ACHN (cell line): ENCODE results near the gene CACNA2D4.
A peak's percentile ranks its signal among the peaks of the same experiment; 100 is the strongest.

Source experiments
- DNase-seq: peaks from one replicate; pipeline ENCODE4 v3.0.0-alpha.2; 2015
- in situ Hi-C: cut with HindIII; loops from 2 replicates; pipeline ENCODE4 v1.10.0; 2017; ENCODE audit warnings: low sequenced_read_pairs, low pct_ligation_motif_present, low pct_unique_long_range_greater_than_20kb

CACNA2D4 gene

DNA sequence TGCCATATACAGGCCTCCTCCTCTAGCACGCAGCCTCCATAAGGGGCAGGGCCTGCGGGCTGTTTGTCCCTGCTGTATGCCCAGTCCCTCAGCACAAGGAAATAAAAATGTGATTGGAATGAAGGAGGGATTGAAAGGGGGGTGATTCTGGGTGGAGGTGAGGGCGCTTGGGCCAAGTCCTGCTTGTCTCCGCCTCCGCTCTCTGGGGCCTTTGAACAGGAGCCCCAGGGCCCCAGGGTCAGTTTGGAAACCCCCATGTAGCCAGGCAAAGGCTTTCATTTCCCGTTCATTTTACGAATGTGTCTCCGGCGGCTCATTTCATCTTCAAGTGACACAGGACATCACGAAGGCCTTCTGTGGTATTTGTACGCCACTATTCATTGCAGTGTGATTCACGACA is 4.5 kb upstream of the CACNA2D4 start:
- in situ Hi-C loops = no loop called here
- DNase-seq = no peak

DNA sequence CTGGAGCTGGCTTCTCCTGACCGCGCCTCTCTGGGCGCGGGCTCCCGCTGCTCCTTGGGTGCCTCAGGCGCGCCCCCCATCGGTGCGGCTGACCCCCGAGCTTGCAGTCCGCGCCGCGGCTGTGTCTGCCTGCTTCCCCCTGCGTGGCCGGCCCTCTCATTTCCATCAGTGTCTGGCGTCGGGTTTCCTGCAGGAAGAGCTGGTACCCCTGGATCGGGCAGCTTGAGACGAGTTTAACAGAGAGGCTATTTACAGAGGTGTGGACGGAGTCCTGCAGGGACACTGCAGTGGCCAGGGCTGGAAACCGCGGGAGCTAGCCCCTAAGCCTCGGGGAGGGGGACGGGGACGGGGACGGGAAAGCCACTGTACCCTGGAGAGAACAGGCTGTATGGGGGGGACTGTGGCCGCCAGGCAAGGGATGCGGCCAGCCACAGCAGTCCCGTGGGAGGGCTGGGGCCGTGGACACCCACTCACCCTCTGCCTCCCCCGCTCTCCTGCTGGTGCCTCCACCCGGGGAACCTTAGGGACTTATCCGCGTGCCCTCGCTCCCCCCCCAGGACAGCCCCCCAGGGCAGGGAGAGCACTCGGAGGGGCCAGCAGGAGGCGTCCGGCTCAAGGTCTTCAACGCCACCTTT is 3.7 kb upstream of the CACNA2D4 start:
- no peak for DNase-seq
- in situ Hi-C loops = no loop called here

DNA sequence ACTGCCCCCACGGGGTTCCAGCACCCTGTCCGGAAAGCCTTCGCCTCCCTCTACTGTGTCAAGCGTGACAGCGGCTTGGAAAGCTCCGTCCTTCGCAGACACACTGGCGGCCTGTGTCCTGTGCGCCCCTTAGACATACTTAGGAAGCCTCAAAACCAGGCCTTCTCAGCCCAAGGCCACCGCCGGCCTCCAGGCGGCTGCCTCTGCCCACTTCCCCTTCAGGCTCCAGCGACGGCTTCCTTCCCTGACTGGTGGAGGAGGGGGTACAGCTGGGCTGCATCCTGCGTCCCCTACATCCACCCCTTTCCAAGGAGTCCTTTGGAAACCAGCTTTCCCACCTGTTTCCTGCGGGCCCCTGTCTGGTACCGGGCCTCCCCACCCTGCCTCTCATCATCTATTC is 2.5 kb upstream of the CACNA2D4 start:
- in situ Hi-C loops = no loop called here
- DNase-seq = no peak

DNA sequence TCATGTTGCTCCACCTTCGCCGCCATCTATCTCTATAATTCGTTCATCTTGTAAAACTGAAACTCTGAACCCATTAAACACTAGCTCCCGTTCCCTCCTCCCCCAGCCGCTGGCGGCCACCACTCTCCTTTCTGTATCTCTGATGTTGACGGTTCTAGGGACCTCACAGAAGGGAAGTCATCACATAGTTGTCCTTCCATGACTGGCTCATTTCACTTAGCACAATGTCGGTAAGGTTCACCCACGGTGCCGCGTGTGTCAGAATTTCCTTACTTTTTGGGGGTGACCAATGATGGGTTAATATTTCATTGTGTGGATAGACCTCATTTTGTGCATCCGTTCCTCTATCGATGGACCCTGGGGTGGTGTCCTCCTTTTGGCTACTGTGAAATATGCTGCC is 2.0 kb upstream of the CACNA2D4 start:
- no peak for DNase-seq

DNA sequence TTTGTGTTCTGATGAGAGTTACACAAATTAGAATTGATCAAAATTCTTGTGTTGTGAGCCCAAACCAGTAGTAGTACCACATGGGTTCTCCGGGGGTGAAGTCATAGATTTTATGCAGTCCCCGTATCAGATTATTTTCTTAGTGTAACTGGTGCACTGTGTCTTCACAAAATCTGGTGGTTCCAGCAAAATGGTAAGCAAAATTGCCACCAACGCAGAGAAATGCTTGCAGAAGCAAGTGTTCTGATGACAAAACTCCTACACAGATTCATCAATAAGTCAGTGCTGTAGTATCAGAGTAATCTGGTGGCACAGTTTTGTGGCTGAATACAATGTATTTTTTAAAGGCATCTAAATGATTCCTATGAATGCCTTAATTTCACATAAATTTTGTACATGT is 1.3 kb upstream of the CACNA2D4 start:
- DNase-seq = no peak
- in situ Hi-C loops = no loop called here

More for the DNA sequence above, 2.0 kb upstream of the CACNA2D4 start:
- in situ Hi-C loops = no loop called here

DNA sequence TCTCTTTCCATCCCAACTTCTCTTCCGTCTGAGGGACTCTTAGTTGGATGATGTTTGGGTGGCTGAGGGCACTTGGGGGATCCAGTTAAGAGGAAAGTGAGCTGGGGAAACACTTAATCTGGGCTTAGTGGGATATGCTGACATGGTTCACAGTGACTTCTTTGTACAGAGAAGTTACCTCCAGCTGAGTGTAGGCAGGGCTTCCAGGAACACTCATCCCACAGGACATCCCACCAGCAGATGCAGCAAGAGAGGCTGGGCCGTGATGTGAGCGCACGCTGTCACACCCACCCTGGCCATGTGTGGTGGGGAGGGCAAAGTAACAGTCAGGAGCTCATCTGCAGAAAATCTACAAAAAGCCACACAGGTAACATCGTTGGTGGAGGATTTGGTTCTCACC is 832 bp upstream of the CACNA2D4 start:
- DNase-seq = no peak
- in situ Hi-C loops = no loop called here

DNA sequence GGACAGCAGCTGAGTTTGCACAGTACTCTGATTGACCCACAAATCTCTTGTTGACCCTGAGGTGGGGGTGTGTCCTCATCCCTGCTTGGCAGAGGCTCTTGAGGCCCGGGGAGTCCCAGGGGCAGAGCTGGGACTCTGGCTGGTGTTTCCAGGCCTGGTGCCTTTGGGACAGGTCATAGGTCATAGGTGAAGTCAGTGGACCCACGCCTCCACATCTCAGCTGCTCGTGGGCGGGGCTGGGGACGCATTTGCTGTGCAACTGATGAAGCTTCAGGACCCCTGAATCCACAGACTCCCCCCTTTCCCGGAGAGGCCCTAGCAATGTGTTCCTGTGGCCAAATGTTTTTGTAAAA is 408 bp upstream of the CACNA2D4 start:
- DNase-seq = no peak
- in situ Hi-C loops = no loop called here

DNA sequence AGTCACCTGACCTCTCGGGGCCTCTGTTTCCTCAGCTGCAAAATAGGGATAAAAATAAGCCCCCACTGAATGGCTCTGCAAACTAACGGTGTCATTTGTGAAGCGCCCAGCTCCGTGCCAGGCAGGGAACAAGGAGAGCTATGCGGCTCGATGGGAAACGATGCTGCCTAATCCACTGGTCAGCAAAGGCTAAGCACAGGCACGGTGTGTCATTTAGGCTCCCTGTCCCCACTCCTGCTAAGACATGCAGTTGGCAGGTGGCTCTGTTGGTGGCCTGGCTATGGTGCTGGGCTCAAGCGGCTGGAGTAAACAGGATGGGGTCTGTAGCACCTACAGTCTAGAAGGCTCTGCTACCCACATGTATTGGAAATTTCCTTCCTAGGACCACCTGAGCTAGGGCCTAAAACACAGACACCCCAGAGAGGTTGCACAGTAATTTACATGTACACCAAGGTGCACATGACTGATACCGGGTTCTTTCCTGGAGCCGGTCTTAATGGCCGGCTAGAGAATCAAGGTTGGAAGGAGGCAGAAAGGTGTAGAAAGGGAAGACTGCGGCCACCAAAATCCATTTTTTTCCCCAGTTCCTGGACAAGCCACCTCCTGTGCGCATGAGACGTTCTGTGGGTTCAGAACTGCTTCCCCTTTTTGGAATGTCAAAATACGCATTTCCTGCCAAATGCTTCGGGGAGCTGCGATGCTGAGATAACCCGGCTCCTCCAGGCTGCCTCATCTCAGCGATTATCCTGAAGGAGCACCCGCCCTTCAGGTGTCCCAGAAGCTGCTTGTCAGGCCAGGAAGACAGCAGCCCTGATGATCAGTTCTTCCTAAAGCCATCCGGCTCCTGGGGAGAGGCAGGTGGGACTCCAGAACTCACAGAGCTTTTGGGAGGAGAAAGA is 1.0 kb downstream of the CACNA2D4 start:
- DNase-seq = no peak
- in situ Hi-C loops = no loop called here

DNA sequence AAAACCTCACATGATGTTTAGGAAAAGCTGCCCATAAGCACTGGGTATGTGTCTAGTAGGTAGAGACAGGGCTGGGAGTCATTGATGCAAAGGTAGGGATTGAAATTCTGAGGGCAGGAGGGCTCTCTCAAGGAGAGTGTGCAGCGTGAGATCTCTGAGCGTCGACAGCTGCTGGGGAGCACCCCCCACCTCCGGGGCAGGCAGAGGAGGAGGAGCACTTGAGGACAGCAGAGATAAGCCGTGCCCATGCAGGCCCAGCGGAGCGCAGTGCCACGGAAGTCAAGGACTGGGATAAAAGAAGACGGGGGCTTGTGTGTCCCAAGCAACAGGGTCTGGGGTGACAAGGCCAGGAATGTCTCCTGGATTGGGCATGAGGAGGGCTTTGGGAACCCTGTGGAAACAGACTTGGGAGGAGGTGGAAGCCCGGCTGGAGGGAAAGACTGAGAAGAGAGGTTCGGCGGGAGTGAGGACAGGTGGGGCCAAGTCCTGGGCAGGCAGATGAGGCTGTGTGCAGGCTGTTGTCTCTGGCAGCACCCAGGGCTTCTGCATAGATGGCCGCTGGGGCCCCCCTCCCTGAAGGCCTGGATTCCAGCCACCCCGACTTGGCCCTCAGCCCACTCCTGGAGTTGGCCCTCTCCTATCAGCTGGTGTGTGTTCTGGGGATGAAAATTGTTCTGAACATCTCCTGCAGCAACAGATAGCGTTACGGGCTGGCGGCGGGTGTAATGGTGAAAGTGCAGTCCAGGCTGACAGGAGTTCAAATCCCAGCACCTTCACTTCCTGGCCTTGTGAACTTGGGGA is 1.9 kb downstream of the CACNA2D4 start:
- in situ Hi-C loops = no loop called here
- DNase-seq = no peak

DNA sequence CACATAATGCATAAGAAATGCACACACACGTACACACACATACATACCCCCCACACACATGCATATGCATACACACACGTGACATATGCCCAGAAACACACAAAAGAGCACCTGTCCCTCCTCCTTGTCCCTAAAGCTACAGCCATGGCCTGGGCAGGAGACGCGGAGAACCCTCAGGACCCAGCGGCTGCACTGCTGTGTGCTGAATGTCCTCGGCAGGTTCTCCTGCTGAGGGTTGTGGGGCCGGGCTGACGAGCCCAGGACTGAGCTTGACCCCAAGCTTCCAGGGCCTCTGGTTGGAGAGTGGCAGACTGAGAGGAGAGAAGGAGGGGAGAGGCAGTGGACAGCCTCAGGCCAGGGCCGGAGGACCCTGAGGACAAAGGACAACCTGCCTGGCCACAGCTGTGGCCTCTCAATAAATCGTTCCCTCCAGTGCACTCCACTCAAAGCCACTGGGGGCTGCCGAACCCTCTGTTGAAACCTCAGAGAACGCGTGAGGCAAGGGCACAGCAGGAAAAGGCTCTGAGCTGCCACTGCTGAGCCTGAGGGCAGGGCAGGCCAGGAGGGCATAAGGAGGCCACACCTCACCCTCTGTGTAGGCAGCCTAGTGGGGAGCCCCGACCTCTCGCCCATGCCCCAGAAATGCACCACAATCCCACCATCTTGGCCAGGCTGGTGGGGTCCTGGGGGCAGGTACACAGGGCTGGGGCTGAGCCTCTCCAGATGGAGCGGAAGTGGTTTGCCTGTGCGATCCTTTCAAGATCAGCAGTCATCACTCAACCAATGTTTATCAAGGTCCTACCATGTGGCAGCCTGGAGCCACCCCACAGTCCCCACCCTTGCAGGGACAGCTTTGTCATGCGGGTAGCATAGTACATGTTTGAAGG is 3.1 kb downstream of the CACNA2D4 start:
- no peak for DNase-seq
- in situ Hi-C loops = no loop called here

DNA sequence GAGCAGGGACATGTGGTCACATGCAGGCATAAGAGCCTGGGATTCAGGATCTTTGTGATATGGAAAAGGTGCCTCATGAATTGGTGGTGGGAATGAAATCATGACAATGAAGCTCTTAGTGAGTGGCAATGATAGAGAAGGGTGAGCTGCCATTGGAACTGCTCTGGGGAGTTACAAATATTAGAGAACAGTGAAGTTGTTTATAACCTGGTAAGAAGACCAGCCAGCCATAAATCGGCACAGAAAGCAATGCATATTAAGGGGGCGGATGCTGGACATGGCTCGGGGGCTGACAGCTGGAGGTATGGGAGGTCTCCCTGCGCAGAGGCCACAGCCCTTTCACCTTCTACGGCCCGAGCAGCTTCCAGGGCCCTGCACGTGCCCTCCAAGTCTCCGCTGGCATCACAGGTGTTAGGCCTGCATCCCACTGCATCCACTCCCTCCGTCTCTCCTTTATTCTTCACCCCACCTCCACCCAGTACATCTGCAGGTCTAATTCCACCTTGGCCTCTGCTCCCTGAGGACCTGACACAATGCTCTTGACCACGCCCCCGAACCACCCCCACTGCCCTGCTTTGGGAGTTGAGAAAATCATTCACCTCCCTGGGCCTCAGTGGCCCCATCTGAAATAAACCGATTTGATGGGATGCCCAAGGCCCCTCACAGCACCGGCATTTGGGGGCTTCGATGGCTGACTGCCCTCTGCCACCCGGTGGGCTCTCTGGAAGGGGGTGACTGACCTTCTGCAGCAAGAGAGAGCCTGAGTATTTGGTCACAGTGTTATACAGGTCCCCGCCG is 4.1 kb downstream of the CACNA2D4 start:
- no peak for DNase-seq
- in situ Hi-C loops = no loop called here

DNA sequence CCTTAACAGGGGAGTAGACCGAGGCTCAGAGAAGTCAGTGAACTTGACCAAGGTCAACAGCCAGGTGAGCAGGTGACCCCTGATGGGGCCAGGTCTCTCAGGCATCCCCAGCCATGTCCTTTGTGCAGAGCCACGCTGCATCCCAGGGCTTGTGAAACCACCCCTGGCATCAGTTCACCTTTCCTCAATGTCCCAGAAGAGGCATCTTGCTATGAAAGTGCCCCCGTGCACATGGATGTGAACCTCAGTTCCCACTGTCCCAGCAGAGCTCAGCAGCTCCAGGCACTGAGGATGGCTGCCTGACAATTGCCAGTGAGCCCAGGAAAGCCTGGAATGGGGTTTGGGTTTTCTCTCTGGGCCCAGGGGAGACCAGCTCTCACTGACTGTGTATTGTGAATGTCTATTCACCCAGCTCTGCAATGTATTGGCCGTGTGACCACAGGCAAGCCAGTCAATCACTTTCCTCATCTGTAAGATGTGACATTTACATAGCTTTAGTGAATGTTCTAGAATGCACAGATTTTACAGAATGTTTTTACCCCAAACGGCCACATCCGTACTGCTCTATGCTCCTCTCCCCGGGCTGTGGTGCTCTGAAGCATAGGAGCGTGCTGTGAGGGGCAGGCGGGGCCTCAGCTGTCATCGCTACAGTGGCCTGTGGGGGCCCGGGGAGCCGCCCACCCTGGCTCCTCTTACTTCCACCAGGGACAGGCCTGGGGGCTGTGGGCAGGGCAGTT is 4.9 kb downstream of the CACNA2D4 start:
- in situ Hi-C loops = no loop called here
- DNase-seq = no peak

DNA sequence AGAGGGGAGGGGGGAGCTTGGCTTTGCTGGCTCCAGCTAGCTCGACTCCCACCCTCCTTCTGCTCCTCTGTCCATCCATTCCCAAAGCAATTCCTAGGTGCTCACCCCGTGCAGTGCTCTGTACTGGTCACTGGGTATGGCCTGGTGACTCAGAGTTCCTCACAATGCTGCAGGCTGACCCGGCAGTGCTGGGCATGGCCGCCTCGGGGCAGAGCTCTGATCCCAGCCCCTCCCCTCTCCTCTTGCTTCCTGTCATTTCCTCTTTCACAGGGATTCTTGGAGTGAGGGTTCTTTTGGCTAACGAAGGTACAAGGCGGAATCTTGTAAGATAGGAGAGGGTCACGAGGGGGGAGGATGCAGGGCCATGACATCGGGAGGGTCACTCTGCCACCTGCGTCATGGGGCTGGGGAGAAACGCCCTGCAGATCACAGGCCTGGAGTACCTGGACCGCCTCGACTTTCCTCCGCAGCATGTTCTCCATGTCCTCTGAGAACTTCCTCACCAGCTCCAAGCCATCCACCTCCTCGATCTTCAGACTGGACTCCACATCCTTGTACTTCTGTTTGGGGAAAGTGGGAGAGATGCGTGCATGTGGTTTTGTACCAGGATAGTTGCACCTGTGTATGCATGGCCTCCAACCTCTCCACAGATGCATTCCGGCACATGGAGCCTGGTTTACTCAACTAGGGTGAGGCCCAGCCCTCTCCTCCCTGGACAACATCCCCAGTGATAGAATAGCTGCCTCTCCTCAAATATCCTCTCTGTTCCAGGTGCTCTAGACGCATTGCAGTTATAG is 5.7 kb downstream of the CACNA2D4 start:
- DNase-seq = peak; percentile 48
- in situ Hi-C loops = no loop called here

DNA sequence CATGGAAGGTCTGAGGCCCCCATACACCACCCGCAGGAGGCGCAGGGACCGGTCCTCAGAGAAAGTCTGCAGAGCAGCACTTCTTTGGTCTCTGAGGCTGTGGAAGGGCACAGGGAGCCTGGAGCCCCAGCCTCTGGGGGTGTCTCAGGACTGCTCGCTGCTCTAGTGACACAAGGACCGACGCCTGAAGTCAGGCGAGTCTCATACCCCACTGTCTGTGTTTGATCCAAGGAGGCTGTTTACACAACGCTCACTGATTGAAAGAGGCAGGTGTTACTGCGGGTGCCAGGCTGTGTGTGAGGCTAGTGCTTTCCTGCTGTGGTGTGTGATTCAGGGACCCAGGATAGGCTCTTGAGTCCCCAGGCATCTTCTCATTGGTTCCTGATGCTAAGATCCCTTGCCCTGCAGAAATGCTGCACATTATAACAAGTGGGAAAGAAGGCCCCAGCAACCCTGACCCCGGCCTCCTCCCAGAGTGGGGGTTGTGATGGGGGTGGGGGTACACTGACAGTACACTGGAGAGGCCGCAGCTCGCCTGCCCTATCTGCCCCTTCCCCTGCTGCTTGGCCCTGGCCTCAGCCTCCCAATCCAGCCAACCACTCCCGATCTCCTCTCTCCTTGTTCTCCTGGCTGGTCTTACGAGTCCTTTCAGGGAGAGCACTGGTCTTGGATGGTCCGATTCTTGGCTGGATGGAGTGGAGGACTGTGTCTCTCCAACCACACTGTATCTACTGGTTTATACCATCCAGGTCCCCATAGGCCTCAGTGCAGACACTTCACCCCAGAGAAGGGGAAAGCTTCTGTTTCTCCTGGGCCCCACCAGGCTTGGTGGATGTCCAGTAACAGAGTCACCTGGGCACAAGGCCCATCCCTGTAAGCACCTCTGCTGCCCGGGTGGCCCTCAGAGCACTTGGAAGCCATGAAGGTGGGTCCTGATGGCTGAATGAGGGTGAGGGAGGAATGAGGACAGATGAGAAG is 6.6 kb downstream of the CACNA2D4 start:
- DNase-seq = no peak
- in situ Hi-C loops = no loop called here

DNA sequence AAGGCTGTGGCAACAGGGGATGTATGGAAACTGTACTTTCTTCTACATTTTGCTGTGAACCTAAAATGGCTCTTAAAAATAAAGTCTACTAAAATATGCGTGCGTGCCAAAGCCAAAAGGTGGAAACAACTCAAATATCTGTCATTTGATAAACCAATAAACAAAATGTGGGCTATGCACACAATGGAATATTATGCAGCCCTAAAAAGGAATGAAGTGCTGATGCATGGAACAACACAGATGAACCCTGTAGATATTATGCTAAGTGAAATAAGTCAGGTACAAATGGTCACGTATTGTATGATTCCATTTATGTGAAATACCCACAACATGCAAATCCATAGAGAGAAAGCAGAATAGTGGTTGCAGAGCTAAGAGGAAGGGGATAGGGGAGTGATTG is 8.0 kb downstream of the CACNA2D4 start:
- in situ Hi-C loops = no loop called here
- no peak for DNase-seq
